Activated CD8-positive, alpha-beta T cell treated with anti-CD3 and anti-CD28 coated beads for 36 hours (primary cell): ENCODE data around the gene TTC23. TPM values are rescaled to one million over a fixed set of nuclear protein-coding genes. Genes with fewer than 3 reads are reported as not detected.
"Not testable (repeated sequence)": the region's sequence is repeated elsewhere in the genome, so short reads cannot be mapped to it uniquely, and the experiment has no call there.

Experiments
- ATAC-seq: fragments of 200-7000 bp; cut with Tn5 transposase; one replicate; pipeline ENCODE4 v1.10.0; 2021; ENCODE audit warnings: mild to moderate bottlenecking, moderate library complexity
- CTCF ChIA-PET: fragments of 350-600 bp; sonication (Branson Sonifier 250); formaldehyde crosslinking; loops from one replicate; lab custom pipeline; 2021; ENCODE audit warnings: antibody characterized with exemption; lab: Charles Lee
- POLR2A ChIA-PET: fragments of 350-600 bp; sonication (Branson Sonifier 250); formaldehyde crosslinking; loops from one replicate; lab custom pipeline; 2021; ENCODE audit warnings: antibody characterized with exemption; lab: Charles Lee
- DNase-seq: peaks from one replicate; pipeline ENCODE4 v3.0.0-alpha.2; 2020
- H3K27ac Mint-ChIP-seq: one replicate; pipeline ENCODE4 v1.8.0; 2021; ENCODE audit warnings: mild to moderate bottlenecking, mixed read lengths
- H3K27me3 Mint-ChIP-seq: one replicate; pipeline ENCODE4 v1.8.0; 2021; ENCODE audit warnings: mixed read lengths
- H3K36me3 Mint-ChIP-seq: one replicate; pipeline ENCODE4 v1.8.0; 2021; ENCODE audit warnings: low read depth, mixed read lengths
- H3K4me1 Mint-ChIP-seq: one replicate; pipeline ENCODE4 v1.8.0; 2021; ENCODE audit warnings: low read depth, mixed read lengths
- H3K4me3 Mint-ChIP-seq: one replicate; pipeline ENCODE4 v1.8.0; 2021; ENCODE audit warnings: mild to moderate bottlenecking, moderate library complexity, mixed read lengths
- H3K9me3 Mint-ChIP-seq: one replicate; pipeline ENCODE4 v1.8.0; 2021; ENCODE audit warnings: mixed read lengths
- intact Hi-C: fragments of 100-400 bp; cut with micrococcal nuclease; formaldehyde crosslinking; loops from one replicate; pipeline ENCODE4 v1.10.0; 2022
- total RNA-seq, 2 experiments: library from RNA; stranded (reverse); gene quantifications; one replicate each; pipeline ENCODE4 v1.2.3, GENCODE V29; 2021
- TF ChIP-seq, protein P1 (sequence below): fragments of 200-600 bp; IDR thresholded peaks from one replicate; pipeline ENCODE4 v1.8.0; 2022; ENCODE audit warnings: antibody characterized with exemption, mild to moderate bottlenecking

Gene TTC23
- total RNA-seq, 2 experiments from 2014 or later: 4.3 to 4.4 TPM

- ChIA-PET POLR2A (no interaction called here), CTCF (interaction anchor here (1.8 kb wide), 1 partner anchor 9 kb away, joined by 6 read pairs; no protein-coding TSS in a partner anchor)
- ATAC-seq (no peak), DNase-seq (no peak)
- H3K27ac Mint-ChIP-seq: no peak overlapping the region
- H3K27me3 Mint-ChIP-seq: peaks cover 12% of the 10 kb centered on the region
- intact Hi-C loops: no loop called here
- H3K9me3 Mint-ChIP-seq: no peaks in the 10 kb centered on the region
- H3K36me3 Mint-ChIP-seq: no peaks in the 10 kb centered on the region
- no peak overlapping the region for H3K4me3 Mint-ChIP-seq
- no peaks in the 10 kb centered on the region for H3K4me1 Mint-ChIP-seq
- TF ChIP-seq, protein P1, sequence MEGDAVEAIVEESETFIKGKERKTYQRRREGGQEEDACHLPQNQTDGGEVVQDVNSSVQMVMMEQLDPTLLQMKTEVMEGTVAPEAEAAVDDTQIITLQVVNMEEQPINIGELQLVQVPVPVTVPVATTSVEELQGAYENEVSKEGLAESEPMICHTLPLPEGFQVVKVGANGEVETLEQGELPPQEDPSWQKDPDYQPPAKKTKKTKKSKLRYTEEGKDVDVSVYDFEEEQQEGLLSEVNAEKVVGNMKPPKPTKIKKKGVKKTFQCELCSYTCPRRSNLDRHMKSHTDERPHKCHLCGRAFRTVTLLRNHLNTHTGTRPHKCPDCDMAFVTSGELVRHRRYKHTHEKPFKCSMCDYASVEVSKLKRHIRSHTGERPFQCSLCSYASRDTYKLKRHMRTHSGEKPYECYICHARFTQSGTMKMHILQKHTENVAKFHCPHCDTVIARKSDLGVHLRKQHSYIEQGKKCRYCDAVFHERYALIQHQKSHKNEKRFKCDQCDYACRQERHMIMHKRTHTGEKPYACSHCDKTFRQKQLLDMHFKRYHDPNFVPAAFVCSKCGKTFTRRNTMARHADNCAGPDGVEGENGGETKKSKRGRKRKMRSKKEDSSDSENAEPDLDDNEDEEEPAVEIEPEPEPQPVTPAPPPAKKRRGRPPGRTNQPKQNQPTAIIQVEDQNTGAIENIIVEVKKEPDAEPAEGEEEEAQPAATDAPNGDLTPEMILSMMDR: no peak
Observed at GRCh38 chr15:99201408-99202175, 47.8 kb downstream of the TTC23 start.

- ATAC-seq (no peak), DNase-seq (no peak)
- Mint-ChIP-seq H3K4me1 (no peaks in the 10 kb centered on the region), H3K36me3 (no peaks in the 10 kb centered on the region), H3K27ac (no peak overlapping the region), H3K9me3 (no peaks in the 10 kb centered on the region), H3K27me3 (no peaks in the 10 kb centered on the region), H3K4me3 (no peak overlapping the region)
- CTCF ChIA-PET: no interaction called here
- TF ChIP-seq, protein P1: no peak
- intact Hi-C loops: no loop called here
- POLR2A ChIA-PET: no interaction called here
Observed at GRCh38 chr15:99197856-99198255, 51.5 kb downstream of the TTC23 start.

GRCh38 chr15:99192181-99192580 is 57.2 kb downstream of the TTC23 start:
- CTCF ChIA-PET, H3K36me3 Mint-ChIP-seq, intact Hi-C loops, DNase-seq, H3K27ac Mint-ChIP-seq, H3K27me3 Mint-ChIP-seq, POLR2A ChIA-PET, H3K9me3 Mint-ChIP-seq, H3K4me1 Mint-ChIP-seq, H3K4me3 Mint-ChIP-seq, ATAC-seq: not testable (repeated sequence)

GRCh38 chr15:99187936-99188335 is 61.4 kb downstream of the TTC23 start:
- ChIA-PET CTCF (interaction anchor here (1.6 kb wide), 1 partner anchor 26 kb away, joined by 5 read pairs; no protein-coding TSS in a partner anchor), POLR2A (no interaction called here)
- no peak for ATAC-seq
- intact Hi-C loops: no loop called here
- no peak for DNase-seq
- TF ChIP-seq, protein P1: no peak
- peaks cover 10% of the 10 kb centered on the region for H3K27me3 Mint-ChIP-seq
- no peak overlapping the region for H3K4me3 Mint-ChIP-seq
- no peaks in the 10 kb centered on the region for H3K9me3 Mint-ChIP-seq
- H3K27ac Mint-ChIP-seq: no peak overlapping the region
- no peaks in the 10 kb centered on the region for H3K4me1 Mint-ChIP-seq
- H3K36me3 Mint-ChIP-seq: peaks cover 3% of the 10 kb centered on the region

- CTCF ChIA-PET: no interaction called here
- DNase-seq (no peak), ATAC-seq (no peak)
- Mint-ChIP-seq H3K36me3 (no peaks in the 10 kb centered on the region), H3K9me3 (no peaks in the 10 kb centered on the region), H3K27me3 (peaks cover 14% of the 10 kb centered on the region), H3K27ac (no peak overlapping the region), H3K4me1 (no peaks in the 10 kb centered on the region), H3K4me3 (no peak overlapping the region)
- POLR2A ChIA-PET: no interaction called here
- intact Hi-C loops: no loop called here
- TF ChIP-seq, protein P1: no peak
Observed at GRCh38 chr15:99185414-99186130, 63.8 kb downstream of the TTC23 start.
